Mucosa of gallbladder (tissue), 1 donor: ENCODE results near the gene CYTH1. TPM values are rescaled to one million over a fixed set of nuclear protein-coding genes. Genes with fewer than 3 reads are reported as not detected.
"Not testable (repeated sequence)": the region's sequence is repeated elsewhere in the genome, so short reads cannot be mapped to it uniquely, and the experiment has no call there.

Source experiments
- DNase-seq: peaks from one replicate; pipeline ENCODE4 v3.0.0-alpha.2; 2020; ENCODE audit warnings: low spot score
- total RNA-seq: library from RNA; stranded (reverse); gene quantifications from one replicate; pipeline ENCODE4 v1.2.1, GENCODE V29; 2021
- donor health status: DM: no; HTN: no; CAD: no.

Gene CYTH1
- total RNA-seq, 1 donor from 2014 or later: 51.1 TPM

DNA sequence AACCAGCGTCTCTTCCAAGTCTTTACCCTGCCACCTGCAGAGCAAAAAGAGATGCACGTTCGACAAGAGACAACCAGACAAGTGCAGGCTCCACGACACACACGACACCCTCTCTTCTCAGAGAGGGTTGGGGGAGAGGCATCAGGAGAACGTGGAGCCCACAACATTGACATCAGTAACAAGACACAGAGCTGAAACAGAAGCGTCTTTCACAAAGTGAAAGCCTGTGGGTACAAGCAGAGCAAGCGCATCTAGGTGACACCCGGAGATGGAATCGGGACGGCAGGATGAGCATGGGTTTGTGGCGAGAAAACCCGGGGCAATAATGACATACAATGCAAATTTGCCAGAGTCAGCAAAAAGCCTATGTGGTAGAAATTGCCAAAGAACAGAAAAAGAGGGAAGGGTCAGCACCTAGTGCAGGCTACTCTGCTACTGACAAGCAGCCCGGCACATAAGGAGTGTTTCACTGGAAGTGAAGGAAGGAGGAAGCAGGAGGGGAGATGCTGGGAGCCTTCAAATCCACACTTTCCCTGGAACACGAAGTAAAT lies 89.5 kb downstream of the CYTH1 start:
- no peak for DNase-seq

DNA sequence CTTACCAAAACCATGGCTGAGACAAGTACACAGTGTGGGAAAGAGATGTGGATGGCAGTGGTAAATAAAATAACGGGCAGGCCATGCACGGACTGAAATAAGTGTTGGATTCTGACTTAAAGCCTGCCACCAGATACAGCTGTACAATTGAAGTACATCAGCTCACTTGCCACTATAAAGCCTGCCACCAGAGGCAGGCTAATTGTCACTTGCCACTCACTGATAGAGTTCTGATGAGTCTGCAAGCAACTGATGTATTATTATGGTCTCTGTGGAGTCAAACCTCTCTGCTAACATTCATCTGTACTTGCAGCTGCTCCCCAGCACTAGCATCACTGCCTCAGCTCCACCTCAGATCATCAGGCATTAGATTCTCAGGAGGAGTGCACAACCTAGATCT lies 93.0 kb downstream of the CYTH1 start:
- DNase-seq: no peak

DNA sequence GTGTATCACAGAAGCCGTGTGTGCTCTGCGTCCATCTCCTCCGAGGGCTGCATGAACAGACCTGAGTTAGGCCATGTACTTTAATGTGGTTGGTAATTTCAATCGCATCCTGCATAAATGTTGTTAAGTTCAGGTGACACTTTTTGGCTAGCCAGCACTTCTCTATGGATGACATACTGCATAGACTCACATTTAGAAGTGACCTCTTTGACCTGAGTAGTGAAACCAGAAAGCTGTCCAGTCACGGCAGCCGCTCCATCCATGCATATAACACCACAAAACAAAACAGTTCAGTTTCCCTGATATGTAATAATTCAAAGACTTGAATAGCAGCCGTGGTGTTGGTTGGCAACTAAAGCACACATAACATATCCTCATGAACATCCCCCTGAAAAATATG lies 94.1 kb downstream of the CYTH1 start:
- no peak for DNase-seq

DNA sequence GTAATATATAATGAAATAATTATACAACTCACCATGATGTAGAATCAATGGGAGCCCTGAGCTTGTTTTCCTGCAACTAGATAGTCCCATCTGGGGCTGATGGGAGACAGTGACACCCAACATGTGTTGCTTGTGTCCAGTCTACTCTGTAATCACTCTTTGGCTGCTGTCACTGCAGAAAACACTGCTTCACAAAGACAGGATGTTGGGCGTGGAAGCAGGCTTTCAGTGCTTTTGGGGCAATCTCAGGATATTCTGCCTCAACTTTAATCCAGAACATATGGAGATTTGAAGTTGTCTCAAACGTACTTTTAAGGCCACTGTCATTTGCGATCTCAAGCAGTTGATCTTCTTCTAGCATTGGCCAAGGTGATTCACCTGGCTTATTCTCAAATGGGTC lies 94.9 kb downstream of the CYTH1 start:
- no peak for DNase-seq

DNA sequence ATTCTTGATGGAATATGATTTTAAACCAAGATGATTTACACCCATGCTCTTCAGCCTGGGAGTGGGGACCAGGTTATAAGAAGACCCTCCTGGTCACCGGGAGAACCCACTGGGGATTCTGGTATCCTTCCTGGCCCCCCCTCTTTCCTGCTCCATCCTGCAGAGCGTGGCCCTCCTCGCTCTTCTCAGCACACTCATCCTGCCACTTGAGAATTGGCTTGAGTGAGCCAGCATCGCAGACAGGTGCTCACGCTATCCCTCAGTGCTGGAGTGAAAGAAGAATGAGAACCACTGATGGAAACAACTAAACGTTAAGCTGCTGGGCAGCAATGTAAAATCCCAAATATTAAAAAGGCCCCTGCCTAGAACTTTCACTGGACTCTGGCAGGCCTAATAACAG lies 98.0 kb downstream of the CYTH1 start:
- no peak for DNase-seq

DNA sequence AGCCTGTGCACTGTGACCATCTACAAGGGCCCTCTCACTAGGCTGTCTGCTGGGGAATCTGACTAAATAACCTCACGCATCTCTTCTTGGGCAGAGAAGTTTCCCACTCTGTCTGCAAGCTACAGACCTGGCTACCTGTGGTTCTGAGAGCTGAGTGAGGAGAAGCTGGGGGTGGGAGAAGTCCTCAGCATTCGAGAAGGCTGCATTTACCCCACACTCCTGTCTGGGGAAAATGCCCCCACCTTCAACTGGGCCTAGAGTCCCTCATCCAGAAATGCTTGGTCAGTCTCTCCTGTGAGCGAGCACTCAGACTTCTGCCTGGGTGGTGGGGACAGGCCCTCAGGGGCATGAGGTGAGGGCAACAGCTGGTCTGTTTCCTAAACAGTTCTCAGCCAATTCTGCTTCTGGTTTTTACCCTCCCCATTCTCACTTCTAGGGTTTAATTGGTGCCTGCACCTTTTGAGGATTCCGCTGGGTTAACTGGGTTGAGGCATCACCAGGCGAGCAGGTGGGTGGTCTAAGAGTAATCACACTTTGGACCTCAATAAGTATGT lies 98.6 kb downstream of the CYTH1 start:
- no peak for DNase-seq

DNA sequence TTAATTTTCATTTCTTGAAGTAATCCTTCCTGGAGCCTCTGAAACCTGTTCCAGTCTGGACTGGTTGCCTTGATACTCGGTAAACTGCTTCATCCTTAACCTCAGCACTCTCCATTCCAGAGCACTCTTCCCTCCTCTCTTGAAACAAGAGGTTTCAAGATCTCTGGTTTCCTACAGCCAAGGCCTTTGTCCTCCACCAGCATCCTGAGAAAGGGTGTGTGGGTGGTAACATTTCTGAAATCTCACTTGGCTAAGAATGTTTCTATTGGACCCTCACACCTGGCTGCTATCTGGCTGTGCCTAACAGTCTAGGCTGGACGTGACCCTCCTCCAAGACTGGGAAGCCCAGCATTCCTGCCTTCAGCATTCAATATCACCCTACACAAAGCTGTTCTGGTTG lies 99.7 kb downstream of the CYTH1 start:
- no peak for DNase-seq

DNA sequence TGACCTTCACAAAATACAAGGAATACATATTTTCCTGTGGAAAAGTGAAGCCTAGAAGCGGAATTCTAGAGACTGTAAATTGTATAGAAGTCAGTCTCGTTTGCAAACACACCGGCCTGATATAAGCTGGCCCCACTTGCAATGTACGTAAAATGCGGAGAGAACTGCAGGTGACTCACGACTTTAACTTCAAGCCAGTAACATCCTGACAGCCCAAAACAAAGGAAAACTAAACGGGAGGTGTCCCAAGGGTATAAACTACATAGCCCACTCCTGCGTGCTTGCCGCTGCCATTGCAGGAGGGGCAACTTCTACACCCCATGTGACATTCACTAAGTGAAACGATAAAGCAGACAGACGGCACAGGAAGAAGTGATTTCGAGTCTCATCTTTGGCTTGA lies 101.6 kb downstream of the CYTH1 start:
- DNase-seq: no peak

DNA sequence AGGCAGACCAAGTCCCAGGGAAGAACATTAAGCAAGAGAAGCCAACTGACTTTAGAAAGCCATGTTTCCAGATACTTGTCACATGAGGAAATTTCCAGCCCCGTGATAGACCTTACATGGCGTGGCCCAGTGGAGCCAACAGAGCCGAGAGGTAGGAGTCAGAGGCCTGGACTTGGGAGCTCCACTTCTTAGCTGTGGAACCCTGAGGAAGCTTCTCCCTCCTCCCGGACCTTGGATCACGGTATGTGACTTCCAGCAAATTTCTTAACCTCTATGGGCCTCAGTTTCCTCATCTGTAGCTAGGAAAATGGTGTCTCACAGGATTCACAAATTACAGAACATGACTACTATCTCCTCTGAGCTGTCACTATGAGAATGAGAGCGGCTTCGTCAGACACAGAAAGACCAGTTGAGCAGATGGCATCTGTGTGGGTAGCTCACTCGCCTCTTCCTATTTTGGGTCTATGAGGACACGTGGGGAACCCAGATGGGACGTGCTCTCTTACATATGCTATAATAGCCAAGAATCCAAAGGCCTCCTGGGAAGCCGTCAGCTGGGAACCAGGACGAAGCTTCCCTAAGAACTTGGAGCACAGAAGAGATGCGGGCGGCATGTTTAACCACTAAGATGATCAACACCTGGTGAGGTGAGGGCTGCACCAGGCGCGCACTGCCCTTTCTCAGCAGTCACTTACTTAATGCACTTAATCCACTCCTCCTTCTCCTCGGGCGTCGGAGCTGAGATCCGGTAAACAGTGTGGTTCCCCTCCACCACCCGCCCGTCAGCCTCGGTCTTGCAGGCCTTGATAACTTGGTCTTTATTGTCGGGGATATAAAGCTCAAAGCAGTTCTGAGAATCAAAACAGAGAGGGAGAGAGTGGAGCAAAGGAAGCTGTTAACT lies 102.3 kb downstream of the CYTH1 start:
- DNase-seq: no peak

DNA sequence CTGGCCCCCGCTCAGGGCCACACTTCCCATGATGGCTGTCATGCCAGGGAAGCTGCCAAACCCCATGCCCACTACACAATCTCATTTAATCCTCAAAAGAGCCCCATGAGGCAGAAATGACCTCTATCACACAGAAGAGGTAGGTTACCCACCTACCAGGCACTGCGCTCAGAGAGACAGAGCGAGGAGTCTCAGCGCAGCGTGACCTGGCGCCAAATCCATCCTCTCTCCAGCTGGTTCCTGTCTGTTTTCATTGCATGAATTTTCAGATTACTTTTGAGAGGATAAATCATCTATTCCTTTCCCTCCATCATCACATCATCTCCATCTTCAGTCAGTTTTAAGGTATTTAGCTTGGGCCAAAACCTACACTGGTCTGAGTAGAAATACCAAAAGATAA lies 103.4 kb downstream of the CYTH1 start:
- no peak for DNase-seq

DNA sequence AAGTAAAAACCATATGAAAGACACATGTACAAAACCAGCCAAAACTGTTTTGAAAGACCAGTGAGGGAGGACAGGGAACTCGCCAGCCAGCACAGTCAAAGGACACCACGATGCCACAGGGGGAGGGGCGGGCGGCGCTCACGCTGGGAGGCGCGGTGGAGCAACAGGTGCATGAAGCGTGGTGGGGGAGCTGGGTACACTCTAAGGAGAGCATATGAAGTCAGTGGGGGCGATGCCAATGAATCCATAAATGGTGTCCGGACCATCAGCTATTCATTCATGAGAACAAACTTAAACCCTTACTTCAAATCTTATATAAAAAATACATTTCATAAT lies 103.9 kb downstream of the CYTH1 start:
- DNase-seq: no peak

DNA sequence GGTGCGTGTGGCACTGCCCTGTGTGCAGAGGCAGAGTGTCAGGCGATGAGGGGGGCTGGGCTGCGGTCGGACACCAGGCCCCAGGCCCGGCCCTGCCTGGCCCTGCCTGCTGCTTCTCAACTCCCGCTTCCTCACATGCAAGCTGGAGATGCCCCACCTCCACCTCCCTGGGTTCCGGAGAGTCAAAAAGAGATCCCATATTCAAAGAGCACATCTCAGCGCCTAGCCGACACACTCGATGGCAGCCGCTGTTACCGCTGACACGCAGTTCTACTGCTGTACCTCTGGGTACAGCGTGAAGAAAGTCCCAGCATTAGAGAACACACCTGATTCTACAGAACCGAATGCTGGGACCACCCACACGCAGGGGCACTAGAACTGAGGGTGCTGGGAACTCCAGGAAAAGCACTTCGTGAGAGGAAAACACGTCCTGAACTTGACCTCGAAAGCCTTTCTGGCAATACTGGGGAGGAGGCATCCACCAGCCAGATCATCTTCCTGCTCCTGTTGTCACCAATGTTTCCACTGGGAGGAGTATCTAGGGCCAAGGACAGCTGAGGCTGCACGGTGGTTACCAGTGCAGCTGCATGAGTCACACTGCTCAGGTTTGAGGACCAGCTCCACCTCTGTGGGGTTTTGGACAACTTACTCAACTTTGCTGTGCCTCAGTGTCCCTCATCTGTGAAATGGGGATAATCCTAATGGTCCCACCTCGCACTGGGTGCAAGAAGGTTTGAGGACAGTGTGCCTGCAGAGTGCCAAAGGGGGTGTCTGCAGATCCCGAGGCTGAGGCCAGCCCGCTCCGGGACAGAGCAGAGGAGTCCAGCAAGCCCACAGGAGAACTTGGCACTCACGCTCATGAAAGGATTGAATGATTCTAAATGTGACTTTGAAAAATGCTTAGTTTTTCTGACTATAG lies 104.5 kb downstream of the CYTH1 start:
- DNase-seq: no peak

DNA sequence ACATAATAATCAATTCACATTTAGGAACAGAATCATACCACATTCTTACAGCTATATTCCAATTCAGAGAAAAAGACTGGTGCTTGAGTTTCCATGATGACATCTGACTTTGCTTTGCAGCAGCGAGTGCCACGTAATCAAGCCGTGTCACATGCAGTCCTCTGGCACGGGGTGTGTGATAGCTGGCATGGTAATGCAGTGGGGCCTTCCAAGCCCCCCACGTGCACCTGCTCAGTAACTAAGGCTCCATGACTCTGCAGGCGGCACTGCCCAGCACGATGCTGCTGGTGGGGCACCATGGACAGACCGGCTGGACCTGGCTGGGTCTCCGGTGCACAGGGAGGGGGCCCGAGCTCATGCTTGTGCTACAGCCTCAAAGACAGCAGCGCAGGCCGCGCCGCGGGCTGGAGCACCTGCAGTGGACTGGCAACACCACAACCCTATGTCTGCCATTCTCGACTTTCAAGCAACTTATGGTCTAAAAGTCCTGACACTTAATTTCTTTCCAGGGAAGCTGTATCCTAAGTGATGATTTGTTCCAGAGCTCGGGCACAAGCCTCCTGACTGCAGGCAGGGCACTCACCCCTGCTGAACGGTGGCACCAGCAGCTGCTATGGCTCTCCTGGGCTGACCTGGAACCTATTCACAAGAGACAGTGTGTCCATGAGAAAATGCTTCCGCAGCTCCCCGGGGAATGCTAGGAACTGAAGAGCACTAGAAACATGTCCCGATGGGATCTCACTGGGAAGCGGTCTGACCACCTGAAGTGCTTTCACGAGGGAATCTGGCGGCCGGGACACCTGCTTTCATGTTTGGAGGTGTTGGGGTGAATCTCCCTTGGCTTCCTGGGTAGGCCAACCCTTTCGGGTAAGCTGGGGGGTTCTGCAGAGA lies 105.4 kb downstream of the CYTH1 start:
- no peak for DNase-seq

DNA sequence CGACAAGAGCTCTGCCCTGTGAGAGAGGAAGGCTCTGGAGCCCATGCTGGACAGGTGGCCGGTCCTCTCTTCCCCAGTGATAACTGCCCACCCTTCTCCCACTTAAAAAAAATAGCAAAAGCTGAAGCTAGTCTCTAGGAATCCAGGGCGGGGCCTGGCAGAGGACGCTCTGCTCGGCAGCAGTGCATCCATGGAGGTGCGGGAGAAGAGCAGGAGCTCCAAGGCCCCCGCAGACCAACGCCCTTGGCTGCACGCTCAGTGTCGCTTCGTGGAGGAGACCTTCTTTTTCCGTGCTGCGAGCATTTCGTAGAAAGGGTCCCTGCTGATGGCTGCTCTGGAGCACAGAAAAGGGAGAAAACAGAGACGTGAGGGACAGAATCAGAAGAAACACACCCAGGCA lies 106.2 kb downstream of the CYTH1 start:
- no peak for DNase-seq

DNA sequence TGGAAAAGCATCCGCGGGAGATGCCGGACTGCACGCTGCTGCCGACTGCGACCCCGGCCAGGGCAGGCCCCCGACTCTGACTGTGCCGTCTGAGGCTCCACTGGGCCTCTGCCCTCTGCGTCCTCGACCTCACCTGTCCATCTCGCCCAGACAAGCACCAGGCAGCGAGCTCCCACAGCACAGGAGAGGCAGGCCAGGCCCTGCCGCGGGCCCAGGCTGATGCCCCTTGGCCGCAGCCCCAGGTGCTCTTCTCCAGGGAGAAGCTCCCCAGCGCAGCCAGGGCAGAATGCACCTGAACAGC lies 106.8 kb downstream of the CYTH1 start:
- no peak for DNase-seq

DNA sequence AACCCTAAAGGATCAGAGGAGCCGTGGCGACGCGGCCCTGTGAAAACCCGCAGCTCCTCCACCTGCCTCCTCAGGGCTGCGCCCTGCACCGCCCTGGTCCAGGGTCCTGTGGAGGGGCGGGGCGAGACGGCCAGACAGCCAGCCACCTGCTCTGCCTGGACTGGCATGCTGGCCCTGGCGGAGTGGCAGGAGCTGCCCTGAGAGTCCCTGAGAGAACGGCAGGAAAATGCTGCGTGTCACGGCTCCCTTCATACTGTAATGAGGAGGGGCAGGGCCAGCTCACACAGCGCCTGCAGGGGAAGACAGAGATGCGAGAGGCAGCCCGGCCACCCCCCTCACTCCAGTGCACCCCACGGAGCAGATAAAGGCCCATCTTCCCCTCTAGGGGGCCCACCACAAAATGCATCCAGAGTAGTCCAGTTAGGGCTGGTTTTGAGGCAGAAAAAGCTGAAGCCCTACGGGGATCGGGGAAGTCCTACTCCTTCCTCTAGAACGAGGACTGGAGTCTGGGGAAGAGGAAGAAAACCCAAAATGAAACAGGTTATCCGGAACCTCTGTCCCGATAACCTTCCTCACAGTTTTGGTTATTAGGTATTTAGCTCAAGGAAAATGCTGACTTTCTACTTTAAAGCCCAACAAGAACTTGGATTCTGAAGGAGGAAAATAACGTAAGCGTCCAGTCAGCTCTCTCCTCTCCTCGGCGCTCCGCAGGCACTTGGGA lies 107.3 kb downstream of the CYTH1 start:
- DNase-seq: no peak

DNA sequence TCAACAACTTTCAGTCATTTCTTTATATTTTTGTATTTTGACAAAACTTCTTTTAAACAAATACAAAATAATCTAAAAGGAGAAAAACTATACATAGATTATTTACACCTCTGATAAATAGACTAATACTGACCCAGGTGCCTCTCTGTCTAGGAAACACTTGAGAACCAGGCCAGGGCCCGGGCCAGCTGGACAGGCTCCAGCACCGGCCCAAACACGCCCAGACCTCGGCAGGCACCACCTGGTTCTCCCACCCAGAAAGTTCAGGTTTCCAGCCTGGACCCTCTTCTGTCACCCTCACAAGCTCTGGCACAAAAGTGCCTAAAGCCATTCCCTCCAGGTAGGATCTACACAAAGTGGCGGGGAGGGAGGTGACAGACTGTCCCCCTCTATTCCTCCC lies 107.9 kb downstream of the CYTH1 start:
- DNase-seq: no peak

DNA sequence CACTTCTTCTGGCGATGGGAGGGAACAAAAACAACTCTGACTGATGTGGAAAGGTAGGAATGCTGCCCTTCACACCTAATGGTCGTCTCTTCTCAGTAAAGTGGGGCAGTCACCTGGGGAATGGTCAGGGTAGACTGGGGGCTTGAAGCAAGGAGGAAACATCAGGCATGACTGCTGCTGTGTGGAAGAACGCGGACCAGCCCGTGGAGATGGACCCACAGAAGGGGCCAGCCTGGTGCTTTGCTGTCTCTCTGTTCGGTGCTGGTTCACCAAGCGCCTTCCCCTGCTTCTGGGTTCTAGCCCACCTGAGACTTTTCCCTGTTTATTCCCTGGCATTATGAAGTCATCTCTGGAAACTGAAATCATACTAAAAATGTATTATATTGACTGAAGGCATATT lies 108.7 kb downstream of the CYTH1 start:
- no peak for DNase-seq

DNA sequence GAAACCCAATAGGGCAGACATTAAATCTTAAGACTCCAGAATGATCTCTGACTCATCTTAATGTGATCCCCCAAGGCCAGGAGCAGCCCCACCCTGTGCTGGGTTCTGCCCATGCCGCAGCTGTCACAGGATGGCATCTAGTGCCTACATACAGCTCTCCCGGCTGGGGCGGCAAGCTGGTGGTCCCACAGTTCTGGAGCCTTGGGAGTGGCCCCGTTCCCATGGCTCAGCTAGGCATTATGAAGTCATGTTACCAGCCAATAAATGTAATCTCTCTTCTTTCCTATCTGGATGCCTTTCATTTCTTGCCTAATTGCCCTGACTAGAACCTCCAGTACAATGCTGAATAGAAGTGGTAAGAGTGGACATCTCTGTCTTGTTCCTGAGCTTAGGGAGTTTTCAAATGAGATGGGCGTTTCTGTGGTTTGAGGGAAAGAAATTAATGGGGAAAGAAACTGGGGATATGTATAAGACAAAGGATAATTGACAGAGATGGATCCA lies 109.2 kb downstream of the CYTH1 start:
- no peak for DNase-seq

DNA sequence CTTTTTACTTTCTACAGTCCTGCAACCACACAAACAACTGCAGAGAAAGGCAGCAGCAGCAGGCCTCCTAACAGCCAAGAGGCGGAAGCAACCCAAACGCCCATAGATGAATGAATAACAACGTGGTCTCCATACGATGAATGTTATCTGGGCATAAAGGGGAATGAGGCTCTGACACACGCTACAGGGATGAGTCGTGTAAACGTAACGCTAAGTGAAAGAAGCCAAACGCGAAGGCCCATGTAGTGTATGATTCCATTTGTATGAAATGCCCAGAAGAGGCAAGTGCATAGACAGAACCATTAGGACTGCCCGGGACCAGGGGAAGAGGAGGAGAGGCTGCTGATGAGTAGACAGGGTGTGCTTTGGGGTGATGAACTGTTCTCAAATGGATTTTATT lies 110.1 kb downstream of the CYTH1 start:
- no peak for DNase-seq

DNA sequence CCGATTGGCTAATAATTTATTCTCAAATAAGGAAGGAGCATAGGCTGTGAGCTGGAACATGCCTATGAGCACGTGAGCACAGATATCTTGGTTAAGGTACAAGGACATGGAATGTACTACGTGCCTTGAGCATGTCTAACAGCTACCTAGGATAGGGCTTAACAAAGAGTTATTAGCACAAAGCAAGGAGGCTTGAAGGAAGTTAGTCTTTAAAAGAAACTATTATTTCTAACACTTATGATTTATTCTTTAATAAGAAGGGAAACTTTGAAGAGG lies 110.4 kb downstream of the CYTH1 start:
- DNase-seq: not testable (repeated sequence)
